ENCODE data around the gene ADAMTS17.

GRCh38 chr15:100042558-100042957, 299.2 kb downstream of the ADAMTS17 start:
- TF ChIP-seq YY1 (IDR thresholded peaks at IDR 0.05; ENCODE audit: extremely low read depth, insufficient replicate concordance, low read depth, low read length) (no peak), POLR2AphosphoS5 (IDR thresholded peaks at IDR 0.05; ENCODE audit: low read depth, low read length) (no peak), CTCF (IDR thresholded peaks at IDR 0.05 in 2 of 3, conservative IDR thresholded peaks at IDR 0.05 in 1 of 3; ENCODE audit: borderline replicate concordance in 1 of 3, insufficient read depth in 1 of 3, low read depth in 2 of 3, low read length in 2 of 3) (no peak), POLR2A (IDR thresholded peaks at IDR 0.05; ENCODE audit: borderline replicate concordance, extremely low read depth, insufficient read depth, insufficient read length) (no peak), RAD21 (IDR thresholded peaks at IDR 0.05; ENCODE audit: low read depth) (no peak), MAX (IDR thresholded peaks at IDR 0.05) (no peak), REST (IDR thresholded peaks at IDR 0.05; ENCODE audit: low read depth) (no peak), ZBTB33 (IDR thresholded peaks at IDR 0.05; ENCODE audit: extremely low read depth, insufficient replicate concordance, low read length) (no peak), EGR1 (IDR thresholded peaks at IDR 0.05; ENCODE audit: low read depth) (no peak), SP1 (IDR thresholded peaks at IDR 0.05; ENCODE audit: low read depth) (no peak), JUND (IDR thresholded peaks at IDR 0.05) (no peak), SIN3A (IDR thresholded peaks at IDR 0.05; ENCODE audit: low read depth) (no peak), TCF7L2 (IDR thresholded peaks at IDR 0.05; ENCODE audit: borderline replicate concordance, extremely low read depth, insufficient read depth, insufficient read length) (no peak)

Measured in HCT116 (cell line).